Esophagus muscularis mucosa (tissue), 4 donors: ENCODE measurements around the gene CABP7. TPM values are rescaled to one million over a fixed set of nuclear protein-coding genes. Genes with fewer than 3 reads are reported as not detected.

ENCODE experiments used
- DNase-seq: peaks from one replicate; pipeline ENCODE4 v3.0.0-alpha.2; 2017; ENCODE audit errors: extremely low spot score
- H3K27ac ChIP-seq, 4 donors: fragments of 200-600 bp; sonication (generic); replicated peaks in 1 of 4; 1 replicate in 3 of 4; 2 replicates in 1 of 4; pipeline ENCODE4 v1.5.1; 2016 to 2019; ENCODE audit warnings: mild to moderate bottlenecking in 1 of 4
- H3K27me3 ChIP-seq, 4 donors: fragments of 200-600 bp; sonication (generic); one replicate each; pipeline versions ENCODE4 v1.5.1 to v1.6.0; 2016 to 2019
- H3K36me3 ChIP-seq, 4 donors: fragments of 200-600 bp; sonication (generic); one replicate each; pipeline ENCODE4 v1.5.1; 2016 to 2019
- H3K4me1 ChIP-seq, 4 donors: fragments of 200-600 bp; sonication (generic); one replicate each; pipeline ENCODE4 v1.5.1; 2016 to 2019
- H3K4me3 ChIP-seq, 4 donors: fragments of 200-600 bp; sonication (generic); 1 replicate in 2 of 4; 2 replicates in 2 of 4; pipeline ENCODE4 v1.5.1; 2016 to 2019; ENCODE audit warnings: mild to moderate bottlenecking in 4 of 4, moderate library complexity in 1 of 4
- H3K9me3 ChIP-seq, 4 donors: fragments of 200-600 bp; sonication (generic); 1 replicate in 3 of 4; 2 replicates in 1 of 4; pipeline ENCODE4 v1.5.1; 2016 to 2019
- CTCF ChIP-seq, 3 experiments: fragments of 200-600 bp in 2 of 3; fragments of 450-650 bp in 1 of 3; sonication (generic) in 2 of 3; IDR thresholded peaks; one replicate each; pipeline ENCODE4 v1.5.1; 2017 to 2019; ENCODE audit warnings: antibody characterized with exemption in 3 of 3, mild to moderate bottlenecking in 2 of 3, moderate library complexity in 1 of 3
- EP300 ChIP-seq: sonication (generic); formaldehyde crosslinking; IDR thresholded peaks from one replicate; pipeline ENCODE4 v1.6.1; 2017; ENCODE audit warnings: antibody characterized with exemption
- POLR2A ChIP-seq: fragments of 450-650 bp; IDR thresholded peaks from one replicate; pipeline ENCODE4 v1.6.1; 2017; ENCODE audit warnings: antibody characterized with exemption, moderate library complexity, mild to moderate bottlenecking, low read depth
- POLR2AphosphoS5 ChIP-seq, 2 donors: sonication (generic); formaldehyde crosslinking; IDR thresholded peaks; one replicate each; pipeline ENCODE4 v1.6.1; 2017; ENCODE audit warnings: antibody characterized with exemption in 2 of 2
- WGBS: methylation state at CpG from one replicate; pipeline ENCODE4 v1.1.5; 2018; 5-methylcytosine and 5-hydroxymethylcytosine counted together
- intact Hi-C: fragments of 100-400 bp; cut with DNase I; formaldehyde crosslinking; loops from one replicate; pipeline ENCODE4 v1.15.1; 2023
- total RNA-seq, 4 donors: library from RNA; depleted of rRNA; stranded (reverse); fragments of >200 nt; gene quantifications; one replicate each; pipeline versions ENCODE4 v1.1.0 to v1.2.1, GENCODE V29; 2016

Gene CABP7
- total RNA-seq, 4 donors from 2014 or later: under 0.01 to 0.99 (median 0.54) TPM

- DNase-seq: no peak
- TF ChIP-seq POLR2A (no peak), EP300 (no peak), CTCF (IDR thresholded peaks at IDR 0.05) (no peak), POLR2AphosphoS5 (IDR thresholded peaks at IDR 0.05) (no peak)
- Histone ChIP-seq H3K36me3 (peaks cover 0 to 89% (median 49%) of the 10 kb centered on the region in 4 donors), H3K27ac (no peak overlapping the region), H3K4me1 (no peaks in the 10 kb centered on the region), H3K9me3 (no peaks in the 10 kb centered on the region), H3K4me3 (no peak overlapping the region), H3K27me3 (no peaks in the 10 kb centered on the region)
- intact Hi-C loops: no loop called here
- 79% methylated on average over 12 of the region's 19 CpGs for WGBS
Observed at GRCh38 chr22:29733362-29734201, 13.8 kb downstream of the CABP7 start.

- Histone ChIP-seq H3K9me3 (no peaks in the 10 kb centered on the region), H3K4me1 (no peaks in the 10 kb centered on the region), H3K27me3 (no peaks in the 10 kb centered on the region), H3K36me3 (peaks cover 4 to 90% (median 55%) of the 10 kb centered on the region in 4 donors), H3K27ac (no peak overlapping the region), H3K4me3 (no peak overlapping the region)
- intact Hi-C loops: no loop called here
- no peak for TF ChIP-seq POLR2AphosphoS5 (IDR thresholded peaks at IDR 0.05)
- TF ChIP-seq EP300: no peak
- WGBS: 98% methylated on average over 7 of the region's 8 CpGs
- DNase-seq: no peak
Observed at GRCh38 chr22:29734406-29734805, 14.6 kb downstream of the CABP7 start.

GRCh38 chr22:29734838-29735237, 15.0 kb downstream of the CABP7 start:
- intact Hi-C loops: no loop called here
- Histone ChIP-seq H3K27ac (no peak overlapping the region), H3K27me3 (no peaks in the 10 kb centered on the region), H3K36me3 (peaks cover 5 to 90% (median 57%) of the 10 kb centered on the region in 4 donors), H3K9me3 (no peaks in the 10 kb centered on the region), H3K4me3 (no peak overlapping the region), H3K4me1 (no peaks in the 10 kb centered on the region)
- no peak for TF ChIP-seq POLR2A
- TF ChIP-seq EP300: no peak
- TF ChIP-seq CTCF (IDR thresholded peaks at IDR 0.05): no peak
- no peak for TF ChIP-seq POLR2AphosphoS5 (IDR thresholded peaks at IDR 0.05)
- no peak for DNase-seq
- WGBS: 74% methylated on average over 9 of the region's 9 CpGs

GRCh38 chr22:29735416-29735815, 15.6 kb downstream of the CABP7 start:
- Histone ChIP-seq H3K27ac (no peak overlapping the region), H3K27me3 (no peaks in the 10 kb centered on the region), H3K9me3 (no peaks in the 10 kb centered on the region), H3K4me1 (no peaks in the 10 kb centered on the region), H3K4me3 (no peak overlapping the region), H3K36me3 (peaks cover 5 to 90% (median 59%) of the 10 kb centered on the region in 4 donors)
- intact Hi-C loops: no loop called here
- 71% methylated on average over 1 of the region's 1 CpG for WGBS
- DNase-seq: no peak
- no peak for TF ChIP-seq CTCF (IDR thresholded peaks at IDR 0.05)
- TF ChIP-seq POLR2A: no peak
- no peak for TF ChIP-seq EP300
- no peak for TF ChIP-seq POLR2AphosphoS5 (IDR thresholded peaks at IDR 0.05)

GRCh38 chr22:29737251-29738117, 17.7 kb downstream of the CABP7 start:
- TF ChIP-seq CTCF (IDR thresholded peaks at IDR 0.05): no peak
- no peak for TF ChIP-seq EP300
- no peak for TF ChIP-seq POLR2A
- TF ChIP-seq POLR2AphosphoS5 (IDR thresholded peaks at IDR 0.05): no peak
- H3K27me3 ChIP-seq: no peaks in the 10 kb centered on the region
- intact Hi-C loops: no loop called here
- no peaks in the 10 kb centered on the region for H3K4me1 ChIP-seq
- DNase-seq: no peak
- H3K9me3 ChIP-seq: no peaks in the 10 kb centered on the region
- 95% methylated on average over 17 of the region's 22 CpGs for WGBS
- no peak overlapping the region for H3K27ac ChIP-seq
- H3K36me3 ChIP-seq: peaks cover 17 to 92% (median 68%) of the 10 kb centered on the region in 4 donors
- no peak overlapping the region for H3K4me3 ChIP-seq
